Breast epithelium (tissue), 4 donors: ENCODE results near the gene MED23. TPM values are rescaled to one million over a fixed set of nuclear protein-coding genes. Genes with fewer than 3 reads are reported as not detected.
"Not testable (repeated sequence)": the region's sequence is repeated elsewhere in the genome, so short reads cannot be mapped to it uniquely, and the experiment has no call there.

Experiments used
- DNase-seq, 2 donors: peaks; one replicate each; pipeline ENCODE4 v3.0.0-alpha.2; 2019; ENCODE audit warnings: low spot score in 2 of 2
- H3K27ac ChIP-seq, 2 donors: fragments of 200-600 bp; sonication (generic) in 1 of 2; one replicate each; pipeline ENCODE4 v1.5.1; 2016 to 2019; ENCODE audit warnings: mild to moderate bottlenecking in 1 of 2
- H3K27me3 ChIP-seq, 2 donors: fragments of 200-600 bp; sonication (generic) in 1 of 2; one replicate each; pipeline versions ENCODE4 v1.5.1 to v1.6.0; 2017 to 2019; ENCODE audit warnings: control low read depth in 1 of 2, mild to moderate bottlenecking in 1 of 2
- H3K36me3 ChIP-seq: fragments of 200-600 bp; one replicate; pipeline ENCODE4 v1.5.1; 2019
- H3K4me1 ChIP-seq, 2 donors: fragments of 200-600 bp; sonication (generic); one replicate each; pipeline ENCODE4 v1.5.1; 2016 to 2019; ENCODE audit warnings: control low read depth in 1 of 2
- H3K4me3 ChIP-seq, 3 donors: fragments of 200-600 bp; sonication (generic); 1 replicate in 2 of 3; 2 replicates in 1 of 3; pipeline ENCODE4 v1.5.1; 2016 to 2019; ENCODE audit warnings: mild to moderate bottlenecking in 3 of 3, moderate library complexity in 2 of 3
- H3K9me3 ChIP-seq, 2 donors: fragments of 200-600 bp; sonication (generic) in 1 of 2; one replicate each; pipeline ENCODE4 v1.5.1; 2016 to 2019; ENCODE audit warnings: control low read depth in 1 of 2
- POLR2A ChIP-seq: fragments of 450-650 bp; IDR thresholded peaks from one replicate; pipeline ENCODE4 v1.6.1; 2016; ENCODE audit warnings: antibody characterized with exemption, mild to moderate bottlenecking, moderate library complexity
- POLR2AphosphoS5 ChIP-seq, 3 donors: sonication (generic); formaldehyde crosslinking; IDR thresholded peaks; one replicate each; pipeline ENCODE4 v1.6.1; 2017; ENCODE audit warnings: antibody characterized with exemption in 3 of 3
- intact Hi-C: fragments of 100-400 bp; cut with DNase I; formaldehyde crosslinking; loops from one replicate; pipeline ENCODE4 v1.15.1; 2023; ENCODE audit warnings: low total_unique reads
- total RNA-seq, 3 donors: library from RNA; depleted of rRNA; stranded (reverse); fragments of >200 nt; gene quantifications; one replicate each; pipeline ENCODE4 v1.1.0, GENCODE V29; 2016
- TF ChIP-seq, protein P1 (sequence below), 3 donors: fragments of 450-650 bp; IDR thresholded peaks; one replicate each; pipeline ENCODE4 v1.5.1; 2016 to 2017; ENCODE audit warnings: antibody characterized with exemption in 3 of 3, mild to moderate bottlenecking in 3 of 3, moderate library complexity in 3 of 3

MED23 gene
- total RNA-seq, 3 donors from 2014 or later: 23.7 to 61.8 (median 47.5) TPM

GRCh38 chr6:131532580-131533039, 95.4 kb downstream of the MED23 start:
- Histone ChIP-seq H3K4me1 (no peaks in the 10 kb centered on the region), H3K27ac (no peak overlapping the region), H3K4me3 (no peak overlapping the region), H3K9me3 (no peaks in the 10 kb centered on the region), H3K36me3 (no peaks in the 10 kb centered on the region), H3K27me3 (no peaks in the 10 kb centered on the region)
- intact Hi-C loops: no loop called here
- DNase-seq: no peak
- no peak for TF ChIP-seq POLR2AphosphoS5 (IDR thresholded peaks at IDR 0.05)

- H3K36me3 ChIP-seq, H3K4me3 ChIP-seq, H3K9me3 ChIP-seq, DNase-seq, intact Hi-C loops, H3K27me3 ChIP-seq, H3K4me1 ChIP-seq, H3K27ac ChIP-seq: not testable (repeated sequence)
Observed at GRCh38 chr6:131531681-131532080, 96.4 kb downstream of the MED23 start.

- H3K9me3 ChIP-seq, DNase-seq, H3K4me3 ChIP-seq, H3K4me1 ChIP-seq, H3K27ac ChIP-seq, H3K36me3 ChIP-seq, H3K27me3 ChIP-seq, intact Hi-C loops: not testable (repeated sequence)
Observed at GRCh38 chr6:131530936-131531335, 97.1 kb downstream of the MED23 start.

- Histone ChIP-seq H3K36me3 (no peaks in the 10 kb centered on the region), H3K4me3 (no peak overlapping the region), H3K27ac (no peak overlapping the region), H3K27me3 (no peaks in the 10 kb centered on the region), H3K9me3 (no peaks in the 10 kb centered on the region), H3K4me1 (no peaks in the 10 kb centered on the region)
- no peak for TF ChIP-seq POLR2AphosphoS5 (IDR thresholded peaks at IDR 0.05)
- no peak for TF ChIP-seq POLR2A
- TF ChIP-seq, protein P1, sequence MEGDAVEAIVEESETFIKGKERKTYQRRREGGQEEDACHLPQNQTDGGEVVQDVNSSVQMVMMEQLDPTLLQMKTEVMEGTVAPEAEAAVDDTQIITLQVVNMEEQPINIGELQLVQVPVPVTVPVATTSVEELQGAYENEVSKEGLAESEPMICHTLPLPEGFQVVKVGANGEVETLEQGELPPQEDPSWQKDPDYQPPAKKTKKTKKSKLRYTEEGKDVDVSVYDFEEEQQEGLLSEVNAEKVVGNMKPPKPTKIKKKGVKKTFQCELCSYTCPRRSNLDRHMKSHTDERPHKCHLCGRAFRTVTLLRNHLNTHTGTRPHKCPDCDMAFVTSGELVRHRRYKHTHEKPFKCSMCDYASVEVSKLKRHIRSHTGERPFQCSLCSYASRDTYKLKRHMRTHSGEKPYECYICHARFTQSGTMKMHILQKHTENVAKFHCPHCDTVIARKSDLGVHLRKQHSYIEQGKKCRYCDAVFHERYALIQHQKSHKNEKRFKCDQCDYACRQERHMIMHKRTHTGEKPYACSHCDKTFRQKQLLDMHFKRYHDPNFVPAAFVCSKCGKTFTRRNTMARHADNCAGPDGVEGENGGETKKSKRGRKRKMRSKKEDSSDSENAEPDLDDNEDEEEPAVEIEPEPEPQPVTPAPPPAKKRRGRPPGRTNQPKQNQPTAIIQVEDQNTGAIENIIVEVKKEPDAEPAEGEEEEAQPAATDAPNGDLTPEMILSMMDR (IDR thresholded peaks at IDR 0.05): no peak
- intact Hi-C loops: no loop called here
- no peak for DNase-seq
Observed at GRCh38 chr6:131524695-131525336, 103.2 kb downstream of the MED23 start.

GRCh38 chr6:131523988-131524673, 103.9 kb downstream of the MED23 start:
- Histone ChIP-seq H3K27ac (no peak overlapping the region), H3K4me1 (no peaks in the 10 kb centered on the region), H3K36me3 (no peaks in the 10 kb centered on the region), H3K9me3 (no peaks in the 10 kb centered on the region), H3K27me3 (no peaks in the 10 kb centered on the region), H3K4me3 (no peak overlapping the region)
- no peak for DNase-seq
- TF ChIP-seq POLR2A: no peak
- TF ChIP-seq, protein P1 (IDR thresholded peaks at IDR 0.05): no peak
- TF ChIP-seq POLR2AphosphoS5 (IDR thresholded peaks at IDR 0.05): no peak
- intact Hi-C loops: no loop called here

Other genes with a start within 250 kb of the MED23 start
- gene ARG1, start 55.0 kb downstream of the MED23 start, total RNA-seq: under 1 TPM in 1 of 3 donors, not detected in 2; 0.29 TPM
- 1 to 10 TPM in 2 of 3 donors, under 1 TPM in 1; 0.98 to 1.8 (median 1.8) TPM for gene ENPP3, start 9.1 kb upstream of the MED23 start, total RNA-seq
- gene OR2A4, start 73.2 kb upstream of the MED23 start, total RNA-seq: 1 to 10 TPM in 1 of 3 donors, not detected in 2; 1.6 TPM
- gene CTAGE9, start 82.8 kb upstream of the MED23 start, total RNA-seq: under 1 TPM in 1 of 3 donors, not detected in 2; 0.16 TPM
- gene ENPP1, start 179.8 kb upstream of the MED23 start, total RNA-seq: 10 to 100 TPM; 51.2 to 53.8 (median 51.5) TPM